Measurements from ENCODE around the gene VGLL4.

- TF ChIP-seq CREB1 (IDR thresholded peaks at IDR 0.05; ENCODE audit: low read depth) (no peak), CEBPB (IDR thresholded peaks at IDR 0.05) (no peak)
These were observed 72.8 kb downstream of the VGLL4 start for GRCh38 chr3:11570789-11571495.

Data from Ishikawa (cell line).